ENCODE measurements around the gene HECTD2. TPM values are rescaled to one million over a fixed set of nuclear protein-coding genes. Genes with fewer than 3 reads are reported as not detected.

The HECTD2 gene
- total and polyA plus RNA-seq, 2 of the 8 experiments (the other 6 are each of a cell fraction or from before 2014, with no cell fraction given): 5.7 to 11.9 TPM

- H2BK120ac ChIP-seq (replicated peaks; ENCODE audit: low read depth, low read length): no peak overlapping the region
- H3K27ac ChIP-seq (ENCODE audit: low read depth, low read length): no peak overlapping the region
- DNase-seq (ENCODE audit: low read depth in 1 of 2, low spot score in 2 of 2): no peak
- H4K91ac ChIP-seq (replicated peaks; ENCODE audit: insufficient read length, low read length): no peak overlapping the region
- no peak overlapping the region for H3K23ac ChIP-seq (ENCODE audit: insufficient read length)
- H2AFZ ChIP-seq (ENCODE audit: low read length): no peak overlapping the region
- H3K4me2 ChIP-seq (ENCODE audit: insufficient read depth in 1 of 2, low read depth in 2 of 2, low read length in 2 of 2): no peak overlapping the region
- H3K56ac ChIP-seq (replicated peaks; ENCODE audit: insufficient read length, low read depth, low read length): no peak overlapping the region
- no peak overlapping the region for H4K5ac ChIP-seq (ENCODE audit: insufficient read length, low read depth, low read length)
- CTCF ChIA-PET (ENCODE audit: partially characterized antibody): interaction anchor here (1.7 kb wide), 1 partner anchor 181 kb away, joined by 7 read pairs; no protein-coding TSS in a partner anchor
- no peak overlapping the region for H3K14ac ChIP-seq (ENCODE audit: insufficient read length)
- no peaks in the 10 kb centered on the region for H3K9me3 ChIP-seq (ENCODE audit: insufficient read depth in 2 of 2, low read depth in 1 of 2, low read length in 1 of 2)
- no peak overlapping the region for H2AK5ac ChIP-seq (ENCODE audit: low read depth, low read length)
- H3K79me1 ChIP-seq (ENCODE audit: low read depth, low read length): no peaks in the 10 kb centered on the region
- no peak overlapping the region for H2BK12ac ChIP-seq (ENCODE audit: low read depth, low read length)
- H3K79me2 ChIP-seq (ENCODE audit: control insufficient read depth in 1 of 2, insufficient read depth in 2 of 2, low read length in 2 of 2): no peaks in the 10 kb centered on the region
- H3K18ac ChIP-seq (ENCODE audit: extremely low read depth, low read length): no peak overlapping the region
- H3K36me3 ChIP-seq (ENCODE audit: control insufficient read depth in 2 of 4, insufficient read depth in 4 of 4, low read length in 3 of 4): no peaks in the 10 kb centered on the region
- no peak overlapping the region for H2BK20ac ChIP-seq (ENCODE audit: low read length)
- no peaks in the 10 kb centered on the region for H3K23me2 ChIP-seq (ENCODE audit: low read depth, low read length)
- H2BK15ac ChIP-seq (ENCODE audit: low read length): no peak overlapping the region
- H2BK5ac ChIP-seq (ENCODE audit: low read depth, low read length): no peak overlapping the region
- POLR2A ChIA-PET (ENCODE audit: partially characterized antibody): no interaction called here
- FAIRE-seq: no peak
- H3K9ac ChIP-seq (replicated peaks in 1 of 4; ENCODE audit: extremely low read depth in 1 of 4, low read depth in 3 of 4, low read length in 3 of 4): no peak overlapping the region
- no peaks in the 10 kb centered on the region for H3K27me3 ChIP-seq (replicated peaks in 1 of 4; ENCODE audit: control insufficient read depth in 3 of 4, extremely low read depth in 1 of 4, insufficient read depth in 3 of 4, low read length in 3 of 4)
- no peaks in the 10 kb centered on the region for H3K4me1 ChIP-seq (replicated peaks in 1 of 4; ENCODE audit: control insufficient read depth in 3 of 4, insufficient read depth in 4 of 4, low read length in 3 of 4)
- H3K4me3 ChIP-seq (ENCODE audit: extremely low read depth in 1 of 4, insufficient read depth in 2 of 4, low read depth in 3 of 4, low read length in 4 of 4): no peak overlapping the region
- no peak overlapping the region for H3K4ac ChIP-seq (replicated peaks; ENCODE audit: insufficient read length, low read depth, low read length)
- H4K20me1 ChIP-seq (replicated peaks in 1 of 2; ENCODE audit: control insufficient read depth in 1 of 2, insufficient read depth in 2 of 2, low read length in 2 of 2): no peaks in the 10 kb centered on the region
- no peak overlapping the region for H4K8ac ChIP-seq (ENCODE audit: extremely low read depth, insufficient read depth, low read length)
- no peak for TF ChIP-seq CHD1 (IDR thresholded peaks at IDR 0.05; ENCODE audit: low read depth, low read length)
- no peak for TF ChIP-seq ATF2 (IDR thresholded peaks at IDR 0.05; ENCODE audit: low read length)
- TF ChIP-seq GTF2F1 (IDR thresholded peaks at IDR 0.05; ENCODE audit: borderline replicate concordance, low read depth, low read length): no peak
- TF ChIP-seq ATF3 (IDR thresholded peaks at IDR 0.05; ENCODE audit: insufficient read depth, low read depth, low read length): no peak
- no peak for TF ChIP-seq RXRA (IDR thresholded peaks at IDR 0.05; ENCODE audit: insufficient read depth, low read depth, low read length)
- no peak for TF ChIP-seq TCF12 (IDR thresholded peaks at IDR 0.05; ENCODE audit: low read depth, low read length)
- TF ChIP-seq SIRT6 (IDR thresholded peaks at IDR 0.05; ENCODE audit: low read length): no peak
- no peak for TF ChIP-seq CTCF (IDR thresholded peaks at IDR 0.05; ENCODE audit: control extremely low read depth in 1 of 3, insufficient read depth in 1 of 3, low read depth in 1 of 3, low read length in 3 of 3)
- TF ChIP-seq CHD2 (IDR thresholded peaks at IDR 0.05; ENCODE audit: low read length): no peak
- TF ChIP-seq SIX5 (IDR thresholded peaks at IDR 0.05; ENCODE audit: low read depth, low read length): no peak
- TF ChIP-seq NRF1 (IDR thresholded peaks at IDR 0.05; ENCODE audit: low read depth, low read length): no peak
Observed at GRCh38 chr10:91479583-91479982, 69.4 kb downstream of the HECTD2 start.

All from H1 (cell line).